HG02759 (cell line): ENCODE results near the gene ACAT2.
"Not testable (repeated sequence)": the region's sequence is repeated elsewhere in the genome, so short reads cannot be mapped to it uniquely, and the experiment has no call there.

Experiments
- ATAC-seq: cut with Tn5 transposase; IDR thresholded peaks from one replicate; pipeline ENCODE4 v1.9.1; 2021; ENCODE audit warnings: mild to moderate bottlenecking, moderate library complexity; ENCODE audit not compliant: unreplicated experiment

The ACAT2 gene

DNA sequence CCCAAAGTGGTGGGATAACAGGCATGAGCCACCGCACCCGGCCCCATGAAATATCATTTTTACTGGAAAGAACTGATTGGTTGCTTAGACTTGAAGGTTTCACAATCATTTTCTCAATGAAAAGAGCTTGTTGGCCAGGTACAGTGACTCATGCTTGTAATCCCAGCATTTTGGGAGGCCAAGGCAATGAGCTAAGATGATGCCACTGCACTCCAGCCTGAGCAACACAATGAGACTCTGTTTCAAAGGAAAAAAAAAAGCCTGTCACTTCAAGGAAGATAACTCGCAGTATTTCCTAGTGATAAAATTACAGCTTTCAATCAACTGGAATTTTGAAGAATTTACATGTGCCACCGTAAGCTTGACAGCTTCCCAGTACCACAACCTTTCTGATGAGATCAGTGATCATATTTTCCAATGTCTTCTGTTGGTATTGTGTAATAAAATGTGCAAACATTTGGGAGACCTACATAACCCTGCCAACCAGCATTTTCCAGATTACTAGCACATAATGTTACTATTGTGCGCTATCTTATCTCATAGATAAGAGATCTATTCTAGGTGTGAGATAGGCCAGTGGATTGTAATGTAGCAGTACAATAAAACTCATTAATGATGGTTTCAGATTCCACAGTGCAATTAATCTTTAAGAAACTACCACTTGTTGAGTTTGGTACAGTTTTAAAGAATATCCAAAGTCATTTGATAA is 45.5 kb downstream of the ACAT2 start:
- ATAC-seq, result no peak

DNA sequence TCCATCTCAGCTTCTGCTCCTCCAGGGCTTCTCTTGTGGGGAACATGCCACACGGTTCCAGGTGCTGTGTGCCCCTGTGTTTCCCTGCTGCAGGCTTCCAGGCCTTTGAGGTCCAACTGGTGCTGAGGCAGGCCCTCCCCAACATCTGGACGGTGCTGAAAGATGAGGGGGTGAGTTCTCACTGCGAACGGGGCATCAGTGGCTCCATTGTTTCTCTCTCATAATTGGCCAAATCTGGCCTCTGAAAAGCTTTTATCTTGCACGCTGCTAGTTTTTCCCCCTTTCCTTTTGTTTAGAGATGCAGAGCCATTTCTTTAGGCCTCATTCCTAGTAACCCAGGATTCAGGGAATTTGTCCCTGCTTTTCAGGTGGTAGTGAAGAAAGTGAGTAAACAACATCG is 46.8 kb downstream of the ACAT2 start:
- ATAC-seq, result no peak

DNA sequence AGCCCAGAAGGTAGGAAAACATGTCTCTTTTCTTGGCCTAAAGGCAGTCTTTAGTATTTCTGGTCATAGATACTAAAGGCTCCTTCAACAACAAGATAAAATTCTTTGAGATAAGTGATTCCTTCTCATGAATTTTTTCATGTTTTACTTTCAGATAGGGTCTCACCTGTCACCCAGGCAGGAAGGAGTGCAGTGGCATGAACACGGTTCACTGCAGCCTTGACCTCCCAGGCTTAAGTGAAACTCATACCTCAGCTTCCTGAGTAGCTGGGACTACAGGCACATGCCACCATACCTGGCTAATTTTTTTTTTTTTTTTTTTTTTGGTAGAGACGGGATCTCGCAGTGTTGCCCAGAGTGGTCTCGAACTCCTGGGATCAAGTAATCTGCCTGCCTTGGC is 47.3 kb downstream of the ACAT2 start:
- ATAC-seq, result peak; percentile 62

DNA sequence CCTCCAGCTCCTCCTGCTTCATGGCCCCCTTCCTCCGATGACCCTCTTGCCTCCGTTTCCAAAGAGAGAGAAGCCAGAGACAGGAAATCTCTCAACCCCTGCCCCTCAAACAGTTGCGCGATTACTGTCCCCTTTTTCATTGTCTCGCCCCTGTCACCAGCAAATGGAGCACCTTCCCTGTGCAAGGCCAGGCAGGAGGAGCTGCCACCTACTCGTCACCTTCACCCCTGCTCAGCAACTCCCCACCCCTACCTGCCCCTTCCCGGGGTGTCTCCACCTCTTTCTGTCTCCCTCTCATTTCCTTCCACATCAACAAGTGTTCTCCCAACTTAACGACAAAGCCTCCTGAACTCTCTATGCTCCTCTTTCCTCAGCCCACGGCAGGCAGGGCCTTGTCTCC is 51.9 kb downstream of the ACAT2 start:
- no peak for ATAC-seq

DNA sequence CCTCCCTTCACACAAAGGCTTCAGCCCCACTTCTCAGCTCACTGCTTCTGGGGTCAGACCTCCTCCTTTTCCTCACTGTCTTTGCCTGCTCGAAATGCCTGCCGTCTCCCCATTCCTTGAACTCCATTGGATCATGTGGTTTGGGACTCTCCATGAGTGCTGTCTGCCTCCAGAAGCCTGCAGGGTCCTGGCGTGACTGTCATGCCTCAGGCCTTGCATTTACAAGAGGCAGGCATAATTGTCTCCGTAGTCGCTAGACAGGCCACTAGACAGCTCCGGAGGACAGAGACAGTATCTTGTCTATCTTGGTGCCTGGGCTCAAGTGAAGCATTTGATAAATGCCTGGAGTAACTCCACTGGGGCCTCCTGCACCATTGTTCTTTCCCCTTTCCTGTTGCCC is 53.6 kb downstream of the ACAT2 start:
- no peak for ATAC-seq

DNA sequence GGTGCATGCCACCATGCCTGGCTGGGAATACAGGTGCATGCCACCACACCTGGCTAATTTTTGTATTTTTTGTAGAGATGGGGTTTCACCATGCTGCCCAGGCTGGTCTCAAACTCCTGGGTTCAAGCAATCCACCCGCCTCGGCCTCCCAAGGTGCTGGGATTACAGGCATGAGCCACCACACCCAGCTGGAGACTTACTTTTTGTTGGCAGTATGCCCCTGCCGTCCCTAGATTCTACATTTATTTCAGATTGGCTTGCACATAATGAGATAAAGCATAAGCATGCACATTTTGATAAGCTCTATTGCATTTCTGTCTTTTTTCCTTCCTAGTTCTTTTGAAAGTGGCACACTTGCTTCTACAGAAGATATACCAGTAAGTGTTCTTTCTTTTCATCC is 54.9 kb downstream of the ACAT2 start:
- not testable (repeated sequence) for ATAC-seq

DNA sequence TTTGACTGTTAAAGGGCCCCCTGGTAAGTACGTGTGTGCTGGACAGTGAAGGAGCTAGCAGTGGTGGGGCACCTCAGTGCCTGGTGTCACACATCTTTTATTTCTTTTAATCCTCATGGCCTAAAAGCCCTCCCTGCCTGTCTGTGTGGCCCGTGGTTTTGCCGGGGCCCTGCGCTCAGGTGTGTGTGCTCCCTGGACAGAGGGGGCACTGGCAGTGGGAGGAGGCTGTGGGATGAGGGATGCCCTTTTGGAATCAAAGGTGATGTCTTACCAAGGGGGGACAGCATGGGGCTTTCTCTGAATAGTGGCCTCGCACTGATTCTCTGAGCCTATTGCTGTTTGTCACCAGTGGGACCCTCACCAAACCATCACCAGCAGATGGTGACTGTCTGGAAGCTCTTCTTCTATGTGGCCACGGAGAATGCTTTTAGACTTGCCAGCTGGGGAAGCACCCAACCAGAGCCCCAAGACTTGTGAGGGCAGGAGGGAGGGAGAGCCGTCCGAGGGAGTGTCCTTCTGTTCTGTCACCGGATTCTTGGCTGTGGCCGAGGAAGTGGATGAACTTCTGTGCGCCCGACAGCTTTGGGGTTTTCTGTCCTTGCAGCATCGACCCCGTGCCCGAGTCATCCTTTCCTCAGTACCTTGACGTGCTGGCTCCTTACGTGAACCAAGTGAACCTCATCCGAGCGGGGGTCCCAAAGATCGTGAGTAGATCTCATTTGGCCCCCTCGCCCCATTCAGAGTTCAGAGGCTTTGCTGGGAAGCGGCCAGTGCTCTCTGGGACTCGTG is 56.3 kb downstream of the ACAT2 start:
- ATAC-seq, result no peak

DNA sequence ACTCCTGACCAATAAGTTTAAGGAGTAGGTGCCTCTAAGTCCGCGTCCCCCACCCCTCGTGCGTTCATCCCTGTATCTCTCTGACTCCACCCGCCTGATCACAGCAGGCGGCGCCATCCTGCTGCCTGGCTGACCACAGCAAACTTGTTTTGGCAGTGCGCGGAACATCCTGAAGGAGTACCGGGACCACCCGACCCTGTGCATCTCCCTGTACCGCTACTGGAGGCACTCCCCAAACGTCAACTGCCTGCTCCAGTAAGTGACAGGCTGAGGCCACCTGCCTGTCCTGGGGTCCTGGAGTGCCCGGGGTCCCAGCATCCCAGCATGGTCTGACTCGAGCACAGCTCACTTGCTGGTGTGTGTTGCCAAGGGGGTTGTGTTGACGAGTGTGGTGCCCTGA is 57.3 kb downstream of the ACAT2 start:
- no peak for ATAC-seq

DNA sequence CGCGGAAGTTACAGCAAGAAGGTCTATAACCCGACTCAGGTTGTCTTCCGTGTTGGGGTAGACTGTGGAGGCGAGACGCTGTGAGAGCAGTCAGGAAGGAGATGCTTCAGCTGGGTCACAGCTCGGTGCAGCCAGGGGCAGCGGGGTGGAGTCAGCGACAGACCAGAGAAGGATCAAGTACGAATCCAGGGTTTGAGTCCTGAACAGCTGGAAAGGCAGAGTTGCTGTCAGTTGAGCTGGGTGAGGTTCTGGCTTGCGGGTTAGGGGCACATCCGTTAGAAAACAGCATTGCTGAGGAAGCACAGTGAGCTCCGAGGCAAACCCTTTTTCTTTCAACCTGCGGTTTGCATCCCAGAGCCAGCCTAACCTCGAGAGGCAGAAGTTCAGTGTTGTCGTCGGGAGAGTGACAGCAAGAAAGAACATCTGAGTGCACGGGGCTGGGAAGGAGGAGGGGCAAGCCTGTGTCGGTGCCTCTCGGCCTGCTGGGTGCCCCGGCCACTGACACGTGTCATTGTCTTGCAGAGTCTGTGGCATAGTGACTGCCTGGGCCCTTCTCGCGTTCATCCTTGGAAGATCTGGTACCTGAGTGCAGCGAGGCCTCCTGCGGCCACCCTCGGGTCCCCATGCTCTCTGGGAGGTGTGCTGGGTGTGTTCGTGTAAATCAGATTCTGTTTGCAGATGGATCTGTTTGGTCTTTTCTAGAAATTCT is 58.2 kb downstream of the ACAT2 start:
- ATAC-seq, result no peak

DNA sequence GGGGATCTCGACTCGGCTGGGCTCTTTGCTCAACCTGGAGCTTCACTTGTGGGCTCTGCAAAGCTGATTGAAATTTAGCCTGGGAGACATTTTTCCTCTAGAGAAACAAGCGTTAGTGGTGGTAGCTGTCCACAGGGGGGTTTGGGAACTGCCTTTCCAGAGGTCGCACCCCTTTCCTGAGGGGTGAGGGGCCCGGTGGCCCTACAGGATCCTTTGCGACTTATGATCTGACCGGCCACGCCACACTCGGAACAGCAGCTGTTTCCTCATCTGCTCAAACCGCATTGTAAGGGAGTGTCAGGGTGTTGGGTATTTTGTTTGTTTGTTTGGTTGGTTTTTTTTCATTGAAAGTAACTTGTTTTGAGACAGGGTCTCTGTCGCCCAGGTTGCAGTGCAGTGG is 59.3 kb downstream of the ACAT2 start:
- ATAC-seq, result no peak

DNA sequence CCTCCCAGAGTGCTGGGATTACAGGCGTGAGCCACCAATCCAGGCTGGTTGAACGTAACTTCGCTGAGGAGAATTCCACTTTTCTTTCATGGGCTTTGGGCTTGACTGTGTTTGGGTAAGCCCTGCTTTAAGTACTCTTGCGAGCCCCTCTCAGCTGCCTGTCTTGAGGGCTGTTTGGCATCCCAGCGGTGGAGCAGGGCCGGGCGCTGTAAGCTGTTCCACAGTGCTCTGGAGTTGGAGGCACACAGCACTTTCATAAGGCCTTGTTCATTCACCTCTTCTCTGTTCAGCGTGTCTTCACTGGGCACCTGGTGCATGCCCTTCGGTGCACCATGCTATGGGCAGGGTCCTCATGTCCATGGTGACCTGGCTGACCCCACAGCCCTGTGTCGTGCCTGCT is 59.9 kb downstream of the ACAT2 start:
- ATAC-seq, result no peak

DNA sequence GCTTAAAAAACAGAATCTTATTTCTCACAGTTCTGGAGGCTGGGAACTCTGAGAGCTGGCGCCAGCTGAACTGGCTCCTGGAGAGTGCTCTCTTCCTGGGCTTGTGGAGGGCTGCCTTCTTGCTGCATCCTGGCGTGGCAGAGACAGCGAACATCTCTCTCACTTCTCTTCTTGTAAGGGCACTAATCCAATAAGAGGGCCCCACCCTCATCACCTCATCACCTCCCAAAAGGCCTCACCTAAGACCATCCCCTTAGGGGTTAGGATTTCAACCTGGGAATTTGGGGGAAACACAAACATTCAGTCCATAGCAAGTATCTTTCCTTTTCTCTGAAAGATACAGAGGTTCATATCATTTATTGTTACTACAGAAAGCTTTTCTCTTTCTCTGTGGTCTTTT is 62.1 kb downstream of the ACAT2 start:
- no peak for ATAC-seq

DNA sequence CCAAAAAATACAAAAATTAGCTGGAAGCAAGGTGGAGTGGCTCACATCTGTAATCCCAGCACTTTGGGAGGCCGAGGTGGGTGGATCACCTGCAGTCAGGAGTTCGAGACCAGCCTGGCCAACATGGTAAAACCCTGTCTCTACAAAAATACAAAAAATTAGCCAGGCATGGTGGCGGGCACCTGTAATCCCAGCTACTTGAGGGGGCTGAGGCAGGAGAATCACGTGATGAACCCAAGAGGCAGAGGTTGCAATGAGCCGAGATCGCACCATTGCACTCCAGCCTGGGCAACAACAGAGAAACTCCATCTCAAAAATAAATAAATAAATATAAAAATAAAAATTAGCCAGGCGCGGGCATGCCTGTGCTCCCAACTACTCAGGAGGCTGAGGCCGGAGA is 62.8 kb downstream of the ACAT2 start:
- ATAC-seq, result not testable (repeated sequence)

DNA sequence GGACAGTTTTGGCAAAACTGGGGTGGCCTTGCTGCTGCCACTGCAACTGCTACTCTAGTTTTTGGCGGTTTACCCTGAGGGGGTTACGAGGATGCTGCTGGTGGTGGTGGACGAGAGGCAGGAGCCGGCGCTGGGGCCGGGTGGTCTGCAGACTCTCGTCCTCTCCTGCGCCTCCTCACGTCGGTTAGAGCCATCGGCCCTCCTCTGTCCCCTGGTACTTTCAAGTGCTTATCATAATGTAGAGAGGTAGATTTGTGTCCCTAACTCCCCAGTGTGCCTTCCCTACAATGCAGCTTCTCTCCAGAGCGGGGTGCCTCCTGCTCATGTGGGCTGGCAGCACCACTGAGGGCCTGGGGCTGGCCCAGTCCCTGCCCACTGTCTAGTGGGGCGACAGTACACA is 64.2 kb downstream of the ACAT2 start:
- ATAC-seq, result no peak

DNA sequence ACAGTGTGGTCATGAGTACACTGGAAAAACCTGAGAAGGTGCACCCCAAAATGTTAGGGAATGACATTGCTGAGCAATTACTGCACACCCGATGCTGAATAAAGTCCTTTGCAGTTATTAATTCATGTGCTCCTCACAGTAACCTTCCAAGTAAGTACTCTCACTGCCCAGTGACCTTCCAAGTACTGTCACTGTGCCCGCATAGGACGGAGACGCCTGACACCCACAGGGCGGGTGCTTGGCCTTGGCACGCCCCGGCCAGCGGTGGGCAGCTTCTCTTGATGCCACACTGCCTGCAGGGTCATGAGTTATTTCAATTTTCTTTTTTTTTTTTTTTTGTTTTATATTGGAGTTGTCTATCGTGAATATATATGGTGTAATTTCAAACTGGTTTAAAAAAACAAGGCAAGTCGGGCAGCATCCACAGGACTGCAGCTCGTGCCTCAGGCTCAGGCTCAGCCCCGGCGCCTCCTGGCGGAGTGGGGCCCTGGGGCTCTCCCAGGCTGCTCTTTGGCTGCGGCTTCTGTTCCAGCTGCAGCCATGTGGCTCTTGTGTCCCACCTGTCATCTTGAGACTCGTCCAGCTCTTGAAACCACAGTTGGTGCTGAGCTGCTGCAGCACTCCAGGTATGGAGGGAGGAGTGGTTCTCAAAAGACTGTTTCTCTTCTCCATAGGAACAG is 65.3 kb downstream of the ACAT2 start:
- no peak for ATAC-seq

DNA sequence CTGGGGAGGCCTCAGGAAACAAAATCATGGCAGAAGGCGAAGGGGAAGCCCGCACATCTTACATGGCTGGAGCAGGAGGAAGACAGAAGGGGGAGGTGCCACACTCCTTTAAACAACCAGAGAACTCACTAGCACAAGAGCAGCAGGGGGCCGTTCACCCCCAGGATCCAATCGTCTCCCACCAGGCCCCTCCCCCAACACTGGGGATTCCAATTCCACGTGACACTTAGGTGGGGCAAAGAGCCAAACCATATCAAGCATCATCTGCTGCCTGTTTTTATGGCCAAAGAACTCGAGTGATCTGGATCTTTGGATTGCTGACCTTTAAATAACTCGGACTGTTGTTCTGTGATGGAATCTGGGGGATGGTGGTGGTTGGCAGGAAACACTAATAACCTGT is 66.2 kb downstream of the ACAT2 start:
- no peak for ATAC-seq
